ENCODE measurements around the gene SP7. TPM values are rescaled to one million over a fixed set of nuclear protein-coding genes. Genes with fewer than 3 reads are reported as not detected.

The SP7 gene
- total and polyA plus RNA-seq, 9 of the 15 experiments (the other 6 are each of a cell fraction or from before 2014, with no cell fraction given): 0.04 TPM; not detected in 8

DNA sequence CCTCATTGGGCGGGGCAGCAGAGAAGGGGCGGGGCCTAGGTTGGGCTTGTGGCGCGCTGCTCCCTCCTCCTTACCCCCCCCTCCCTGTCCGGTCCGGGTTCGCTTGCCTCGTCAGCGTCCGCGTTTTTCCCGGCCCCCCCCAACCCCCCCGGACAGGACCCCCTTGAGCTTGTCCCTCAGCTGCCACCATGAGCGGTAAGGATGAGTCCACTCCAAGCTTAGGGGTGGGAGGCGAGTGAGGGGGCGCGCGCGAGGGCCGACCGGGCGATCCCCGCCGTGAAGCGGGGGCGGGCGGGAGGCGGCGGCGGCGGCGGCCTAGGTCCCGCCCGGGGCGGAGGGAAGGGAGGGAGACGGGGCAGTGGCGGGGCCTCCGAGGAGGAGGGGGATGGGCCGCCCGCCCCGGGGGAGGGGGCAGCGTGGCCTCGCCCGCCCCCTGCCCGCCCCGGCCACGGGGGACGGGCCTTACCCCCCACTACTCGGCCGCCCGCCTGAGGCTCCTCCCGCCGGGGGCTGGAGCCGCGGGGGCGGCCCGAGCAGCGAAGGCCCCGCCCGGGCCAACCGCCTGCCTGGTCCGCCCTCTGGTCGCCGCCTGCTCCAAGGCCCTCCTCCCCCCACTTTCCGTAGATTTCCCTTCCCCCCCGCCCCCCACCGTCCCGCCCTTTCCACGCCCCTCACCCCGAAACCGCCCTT lies 44.1 kb upstream of the SP7 start, which contains the start of gene SP1 (continued):
- TF ChIP-seq, protein P1, sequence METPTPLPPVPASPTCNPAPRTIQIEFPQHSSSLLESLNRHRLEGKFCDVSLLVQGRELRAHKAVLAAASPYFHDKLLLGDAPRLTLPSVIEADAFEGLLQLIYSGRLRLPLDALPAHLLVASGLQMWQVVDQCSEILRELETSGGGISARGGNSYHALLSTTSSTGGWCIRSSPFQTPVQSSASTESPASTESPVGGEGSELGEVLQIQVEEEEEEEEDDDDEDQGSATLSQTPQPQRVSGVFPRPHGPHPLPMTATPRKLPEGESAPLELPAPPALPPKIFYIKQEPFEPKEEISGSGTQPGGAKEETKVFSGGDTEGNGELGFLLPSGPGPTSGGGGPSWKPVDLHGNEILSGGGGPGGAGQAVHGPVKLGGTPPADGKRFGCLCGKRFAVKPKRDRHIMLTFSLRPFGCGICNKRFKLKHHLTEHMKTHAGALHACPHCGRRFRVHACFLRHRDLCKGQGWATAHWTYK (CRISPR knock-in tag; IDR thresholded peaks at IDR 0.05): peak; percentile 56; the same call in 1 of the 2 replicates
- 0 out of 2 replicates have a peak, but pooled peaks have one; percentile 37 for TF ChIP-seq CTBP1 (IDR thresholded peaks at IDR 0.05; ENCODE audit: borderline replicate concordance)
- no peak for TF ChIP-seq ETV6 (IDR thresholded peaks at IDR 0.05; ENCODE audit: borderline replicate concordance in 1 of 2, low read depth in 2 of 2, low read length in 1 of 2)
- no peak for TF ChIP-seq ETV6 (CRISPR knock-in tag; IDR thresholded peaks at IDR 0.05; ENCODE audit: borderline replicate concordance)
- no peak for TF ChIP-seq SPI1 (IDR thresholded peaks at IDR 0.05; ENCODE audit: borderline replicate concordance, low read depth, low read length)
- peak; percentile 42; the same call in 1 of the 2 replicates for TF ChIP-seq FOSL1 (tag; conservative IDR thresholded peaks at IDR 0.05)
- TF ChIP-seq SMAD1 (IDR thresholded peaks at IDR 0.05; ENCODE audit: low read depth, low read length, partially characterized antibody): no peak
- peak; percentile 17; the same call in 1 of the 2 replicates for TF ChIP-seq RNF2 (IDR thresholded peaks at IDR 0.05)
- peak; percentile 90 for TF ChIP-seq ZBTB7A (IDR thresholded peaks at IDR 0.05; ENCODE audit: borderline replicate concordance, control insufficient read depth, low read depth, low read length)
- no peak for TF ChIP-seq JUND (IDR thresholded peaks at IDR 0.05; ENCODE audit: borderline replicate concordance, low read depth, low read length)
- peak; percentile 10; the same call in 1 of the 3 replicates for TF ChIP-seq JUND (tag; IDR thresholded peaks at IDR 0.05; ENCODE audit: borderline replicate concordance, low read depth, low read length)
- TF ChIP-seq ZBTB8A (IDR thresholded peaks at IDR 0.05; ENCODE audit: partially characterized antibody): no peak
- TF ChIP-seq PML (IDR thresholded peaks at IDR 0.05; ENCODE audit: low read length): peak; percentile 38; the same call in 1 of the 2 replicates
- TF ChIP-seq ZNF444 (CRISPR knock-in tag; IDR thresholded peaks at IDR 0.05): peak; percentile 83; the same call in 1 of the 2 replicates
- peak; percentile 85; the same call in 1 of the 2 replicates for TF ChIP-seq GATAD2B (IDR thresholded peaks at IDR 0.05; ENCODE audit: borderline replicate concordance)
- no peak for TF ChIP-seq TCF15 (CRISPR knock-in tag; IDR thresholded peaks at IDR 0.05)
- peak; percentile 30; the same call in 1 of the 2 replicates for TF ChIP-seq ZNF395 (CRISPR knock-in tag; IDR thresholded peaks at IDR 0.05)

All from K562 (cell line).